ENCODE measurements around the gene PXYLP1. TPM values are rescaled to one million over a fixed set of nuclear protein-coding genes. Genes with fewer than 3 reads are reported as not detected.

The PXYLP1 gene
- total and polyA plus RNA-seq, 10 of the 15 experiments (the other 5 are each of a cell fraction or from before 2014, with no cell fraction given): 0.06 to 1.7 (median 0.35) TPM

- TF ChIP-seq BHLHE40 (IDR thresholded peaks at IDR 0.05; ENCODE audit: borderline replicate concordance in 1 of 2, low read depth in 2 of 2, low read length in 1 of 2): peak in 1 of 2 experiments; percentile 42; a peak in 1 of 4 replicates
- no peak for TF ChIP-seq KDM1A (IDR thresholded peaks at IDR 0.05; ENCODE audit: borderline replicate concordance)
- TF ChIP-seq ATF3 (IDR thresholded peaks at IDR 0.05; ENCODE audit: borderline replicate concordance, extremely low read depth, low read depth, low read length): no peak
- peak; percentile 87 for TF ChIP-seq GATAD2B (conservative IDR thresholded peaks at IDR 0.05; ENCODE audit: low read depth)
- no peak for TF ChIP-seq ZBTB40 (IDR thresholded peaks at IDR 0.05; ENCODE audit: borderline replicate concordance)
- TF ChIP-seq NFIC (IDR thresholded peaks at IDR 0.05; ENCODE audit: low read depth, low read length): peak; percentile 46; the same call in 1 of the 2 replicates
- no peak for TF ChIP-seq SIN3A (IDR thresholded peaks at IDR 0.05; ENCODE audit: low read depth, low read length)
- TF ChIP-seq MTA2 (IDR thresholded peaks at IDR 0.05; ENCODE audit: low read depth): peak; percentile 57; the same call in 1 of the 2 replicates
- no peak for TF ChIP-seq CTCF (IDR thresholded peaks at IDR 0.05 in 2 of 3, conservative IDR thresholded peaks at IDR 0.05 in 1 of 3; ENCODE audit: control insufficient read depth in 2 of 3, extremely low read depth in 1 of 3, insufficient read depth in 1 of 3, low read depth in 3 of 3, low read length in 3 of 3)
- no peak for TF ChIP-seq RBBP5 (conservative IDR thresholded peaks at IDR 0.05)
- no peak for TF ChIP-seq SREBF1 (IDR thresholded peaks at IDR 0.05; ENCODE audit: low read length)
- no peak for TF ChIP-seq ZNF207 (IDR thresholded peaks at IDR 0.05; ENCODE audit: borderline replicate concordance)
- no peak for TF ChIP-seq SMAD5 (IDR thresholded peaks at IDR 0.05; ENCODE audit: low read depth)
- no peak for TF ChIP-seq POU2F2 (IDR thresholded peaks at IDR 0.05; ENCODE audit: borderline replicate concordance, low read depth, low read length)
- peak; percentile 55; the same call in 1 of the 2 replicates for TF ChIP-seq ATF2 (IDR thresholded peaks at IDR 0.05; ENCODE audit: low read length)
- TF ChIP-seq ETV6 (conservative IDR thresholded peaks at IDR 0.05 in 1 of 2, IDR thresholded peaks at IDR 0.05 in 1 of 2; ENCODE audit: borderline replicate concordance in 1 of 2, low read depth in 1 of 2): peak in 1 of 2 experiments; percentile 50; a peak in 1 of 4 replicates
- TF ChIP-seq STAT1 (conservative IDR thresholded peaks at IDR 0.05): no peak
- peak; percentile 29; the same call in 1 of the 2 replicates for TF ChIP-seq JUNB (IDR thresholded peaks at IDR 0.05)
- no peak for TF ChIP-seq RFX5 (IDR thresholded peaks at IDR 0.05; ENCODE audit: low read depth, low read length)
- TF ChIP-seq PAX5 (IDR thresholded peaks at IDR 0.05; ENCODE audit: borderline replicate concordance, low read depth, low read length): peak; percentile 52; the same call in 1 of the 2 replicates
Measured at GRCh38 chr3:141331377-141332318, 100.0 kb downstream of the PXYLP1 start (continued).

Measured in GM12878 (cell line).